ENCODE results near the gene PIAS1. TPM values are rescaled to one million over a fixed set of nuclear protein-coding genes. Genes with fewer than 3 reads are reported as not detected.

Gene PIAS1
- total RNA-seq, 4 donors from 2014 or later = 91.6 to 202 (median 111) TPM

- H3K27me3 ChIP-seq = no peaks in the 10 kb centered on the region
- H3K9me3 ChIP-seq = no peaks in the 10 kb centered on the region
- H3K4me1 ChIP-seq = peaks cover 1 to 13% of the 10 kb centered on the region in 2 donors
- no peak overlapping the region for H3K27ac ChIP-seq
- DNase-seq = no peak
- intact Hi-C loops (cut with DNase I) = no loop called here
- no peaks in the 10 kb centered on the region for H3K36me3 ChIP-seq
- no peak for TF ChIP-seq POLR2A (IDR thresholded peaks at IDR 0.05)
- no peak for TF ChIP-seq CTCF (IDR thresholded peaks at IDR 0.05)
- no peak overlapping the region for H3K4me3 ChIP-seq (replicated peaks in 1 of 3)
Measured at GRCh38 chr15:68107142-68107541, 53.0 kb downstream of the PIAS1 start.

GRCh38 chr15:68112706-68113105 lies 58.6 kb downstream of the PIAS1 start:
- intact Hi-C loops (cut with DNase I) = no loop called here

GRCh38 chr15:68113273-68113672 lies 59.2 kb downstream of the PIAS1 start:
- H3K27me3 ChIP-seq = no peaks in the 10 kb centered on the region
- H3K4me1 ChIP-seq = peaks cover 19 to 28% of the 10 kb centered on the region in 2 donors
- DNase-seq = no peak
- TF ChIP-seq POLR2A (IDR thresholded peaks at IDR 0.05) (no peak), CTCF (IDR thresholded peaks at IDR 0.05) (no peak)
- no peaks in the 10 kb centered on the region for H3K36me3 ChIP-seq
- intact Hi-C loops (cut with DNase I) = no loop called here
- no peaks in the 10 kb centered on the region for H3K9me3 ChIP-seq
- peak overlapping the region in 1 of 3 donors; percentile 44 for H3K27ac ChIP-seq
- no peak overlapping the region for H3K4me3 ChIP-seq (replicated peaks in 1 of 3)

More at GRCh38 chr15:68112706-68113105, 58.6 kb downstream of the PIAS1 start:
- H3K27ac ChIP-seq = no peak overlapping the region
- no peak overlapping the region for H3K4me3 ChIP-seq (replicated peaks in 1 of 3)
- H3K9me3 ChIP-seq = no peaks in the 10 kb centered on the region
- peaks cover 19 to 28% of the 10 kb centered on the region in 2 donors for H3K4me1 ChIP-seq
- TF ChIP-seq CTCF (IDR thresholded peaks at IDR 0.05) (no peak), POLR2A (IDR thresholded peaks at IDR 0.05) (no peak)
- DNase-seq = no peak
- no peaks in the 10 kb centered on the region for H3K27me3 ChIP-seq
- H3K36me3 ChIP-seq = no peaks in the 10 kb centered on the region
- 60 to 64% methylated on average over 3 of the region's 3 CpGs for WGBS, 2 donors

GRCh38 chr15:68113751-68114150 lies 59.6 kb downstream of the PIAS1 start:
- Histone ChIP-seq H3K4me1 (peaks cover 19 to 28% of the 10 kb centered on the region in 2 donors), H3K9me3 (no peaks in the 10 kb centered on the region), H3K27ac (peak overlapping the region in 2 of 3 donors; percentile 28 to 44), H3K4me3 (replicated peaks in 1 of 3) (no peak overlapping the region), H3K36me3 (no peaks in the 10 kb centered on the region), H3K27me3 (no peaks in the 10 kb centered on the region)
- no peak for DNase-seq
- TF ChIP-seq CTCF (IDR thresholded peaks at IDR 0.05) (no peak), POLR2A (IDR thresholded peaks at IDR 0.05) (no peak)
- intact Hi-C loops (cut with DNase I) = no loop called here
- 42 to 52% methylated on average over 1 of the region's 1 CpG for WGBS, 2 donors

- H3K27ac ChIP-seq = peak overlapping the region in 2 of 3 donors; percentile 28 to 44
- DNase-seq = no peak
- WGBS, 2 donors = 5 to 10% methylated on average over 1 of the region's 1 CpG
- H3K27me3 ChIP-seq = no peaks in the 10 kb centered on the region
- H3K36me3 ChIP-seq = no peaks in the 10 kb centered on the region
- H3K4me3 ChIP-seq (replicated peaks in 1 of 3) = no peak overlapping the region
- intact Hi-C loops (cut with DNase I) = no loop called here
- H3K4me1 ChIP-seq = peaks cover 20 to 28% of the 10 kb centered on the region in 2 donors
- no peaks in the 10 kb centered on the region for H3K9me3 ChIP-seq
- TF ChIP-seq POLR2A (IDR thresholded peaks at IDR 0.05) (no peak), CTCF (IDR thresholded peaks at IDR 0.05) (no peak)
Measured at GRCh38 chr15:68114356-68114755, 60.2 kb downstream of the PIAS1 start.
